Superior temporal gyrus (tissue), 1 donor: Measurements from ENCODE around the gene ZNF747.

Experiments
- DNase-seq: peaks from one replicate; pipeline ENCODE4 v3.0.0-alpha.2; 2016; ENCODE audit errors: extremely low spot score

The ZNF747 gene

DNA sequence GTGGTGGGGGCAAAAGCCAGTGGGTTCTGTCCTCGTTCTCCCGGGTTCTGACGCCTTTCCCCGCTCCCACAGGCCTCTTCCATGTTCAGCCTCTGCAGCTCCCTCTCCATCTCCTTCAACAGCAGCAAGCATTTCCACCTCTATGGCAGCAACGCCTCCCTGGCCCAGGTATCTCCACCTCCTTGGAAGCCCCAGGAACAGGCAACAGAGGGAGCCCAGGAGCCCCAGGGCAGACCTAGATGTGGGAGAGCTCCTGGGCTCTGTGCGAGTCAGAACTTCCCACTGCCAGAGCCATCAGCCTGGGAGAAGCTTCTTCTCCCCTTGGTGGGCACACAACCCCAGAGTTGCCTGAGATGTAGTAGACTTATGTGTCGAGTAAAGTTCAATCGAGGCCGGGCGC, 16.1 kb downstream of the ZNF747 start:
- DNase-seq: no peak

DNA sequence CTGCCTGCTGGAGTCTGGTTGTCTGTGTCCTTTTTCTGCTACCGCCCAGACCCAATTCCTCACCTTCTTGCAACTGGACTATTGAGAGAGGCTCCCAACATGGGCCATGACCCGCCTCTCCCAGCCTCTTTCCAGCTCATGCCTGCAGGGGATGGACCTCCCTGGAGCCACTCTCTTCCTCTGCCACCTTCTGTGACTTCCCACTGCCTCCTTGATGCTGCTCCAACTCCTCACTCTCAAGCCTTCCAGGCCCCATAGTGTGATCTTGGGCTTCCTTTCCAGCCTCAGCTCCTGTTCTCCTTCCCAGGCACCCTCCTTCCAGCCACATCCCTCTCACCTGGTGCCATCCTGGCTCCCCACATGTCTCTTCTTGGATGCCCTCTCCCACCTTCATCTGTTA, 19.4 kb downstream of the ZNF747 start:
- no peak for DNase-seq

GRCh38 chr16:30511509-30511908, 23.1 kb downstream of the ZNF747 start:
- DNase-seq: no peak

- DNase-seq: no peak
Observed at GRCh38 chr16:30510376-30510938, 24.2 kb downstream of the ZNF747 start.

DNA sequence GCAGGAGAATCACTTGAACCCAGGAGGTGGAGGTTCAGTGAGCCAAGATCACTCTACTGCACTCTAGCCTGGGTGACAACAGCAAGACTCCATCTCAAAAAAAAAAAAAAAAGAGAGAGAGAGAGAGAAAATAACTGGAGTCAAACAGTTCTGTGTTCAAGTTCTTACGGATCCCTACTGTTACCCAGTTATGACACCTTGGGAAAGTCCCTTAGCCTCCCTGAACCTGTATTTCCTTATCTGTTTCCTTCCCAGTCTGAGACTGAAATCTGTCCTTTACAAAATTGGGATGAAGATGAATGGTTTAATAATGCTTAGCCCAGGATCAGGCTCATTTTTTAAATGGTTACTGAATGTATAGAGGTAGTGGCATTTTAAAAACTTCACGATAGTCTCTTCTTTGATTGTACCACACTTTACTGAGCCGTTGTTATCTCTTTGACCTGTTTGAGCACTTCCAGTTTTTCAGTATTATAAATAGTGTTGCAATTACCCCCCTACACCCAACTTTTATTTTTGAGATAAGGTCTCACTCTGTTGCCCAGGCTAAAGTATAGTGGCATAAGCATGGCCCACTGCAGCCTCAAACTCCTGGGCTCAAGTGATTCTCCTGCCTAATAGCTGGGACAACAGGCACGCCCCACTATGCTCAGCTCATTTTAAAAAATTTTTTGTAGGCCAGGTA, 25.4 kb downstream of the ZNF747 start:
- no peak for DNase-seq

- no peak for DNase-seq
Observed at GRCh38 chr16:30503403-30504296, 31.0 kb downstream of the ZNF747 start.

- no peak for DNase-seq
Observed at GRCh38 chr16:30499284-30499683, 35.4 kb downstream of the ZNF747 start.

DNA sequence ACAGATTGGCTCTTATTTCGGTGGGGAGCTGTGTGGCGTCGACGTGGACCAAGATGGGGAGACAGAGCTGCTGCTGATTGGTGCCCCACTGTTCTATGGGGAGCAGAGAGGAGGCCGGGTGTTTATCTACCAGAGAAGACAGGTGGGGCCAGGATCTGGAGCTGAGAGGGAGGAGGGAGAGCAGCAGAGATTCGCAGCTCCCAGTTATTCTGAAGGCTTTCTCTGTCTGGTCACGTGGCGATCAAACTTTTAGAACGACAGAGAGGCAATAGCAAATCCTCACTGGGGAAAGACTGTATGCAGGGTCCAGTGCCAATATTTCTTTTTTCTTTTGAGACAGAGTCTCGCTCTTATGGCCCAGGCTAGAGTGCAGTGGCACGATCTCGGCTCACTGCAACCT, 39.9 kb downstream of the ZNF747 start:
- DNase-seq: no peak

GRCh38 chr16:30493941-30494488, 40.6 kb downstream of the ZNF747 start:
- DNase-seq: no peak

- no peak for DNase-seq
Observed at GRCh38 chr16:30491744-30492308, 42.8 kb downstream of the ZNF747 start.

GRCh38 chr16:30491229-30491628, 43.4 kb downstream of the ZNF747 start:
- no peak for DNase-seq

DNA sequence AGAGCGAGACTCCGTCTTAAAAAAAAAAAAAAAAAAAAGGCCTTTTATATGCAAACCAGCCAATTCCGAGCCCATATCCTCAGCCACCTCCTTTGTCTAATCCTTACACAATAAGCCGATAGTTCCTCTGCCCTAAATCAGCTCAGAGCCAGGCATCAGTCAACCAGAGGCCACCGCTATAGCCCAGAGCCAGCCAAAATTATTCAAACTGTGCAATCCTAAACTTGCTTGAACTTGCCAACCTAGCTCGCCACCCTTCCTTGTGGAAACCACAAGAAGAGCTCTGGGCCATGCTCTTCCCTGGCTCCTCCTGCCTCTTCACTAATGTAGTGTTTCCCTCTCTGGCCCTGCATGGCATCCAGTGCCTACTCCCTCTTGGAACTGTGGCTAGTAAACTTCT, 44.4 kb downstream of the ZNF747 start:
- no peak for DNase-seq

GRCh38 chr16:30488764-30489605, 45.7 kb downstream of the ZNF747 start:
- no peak for DNase-seq

- no peak for DNase-seq
Observed at GRCh38 chr16:30485818-30486436, 48.7 kb downstream of the ZNF747 start.

GRCh38 chr16:30484887-30485286, 49.8 kb downstream of the ZNF747 start:
- DNase-seq: no peak

DNA sequence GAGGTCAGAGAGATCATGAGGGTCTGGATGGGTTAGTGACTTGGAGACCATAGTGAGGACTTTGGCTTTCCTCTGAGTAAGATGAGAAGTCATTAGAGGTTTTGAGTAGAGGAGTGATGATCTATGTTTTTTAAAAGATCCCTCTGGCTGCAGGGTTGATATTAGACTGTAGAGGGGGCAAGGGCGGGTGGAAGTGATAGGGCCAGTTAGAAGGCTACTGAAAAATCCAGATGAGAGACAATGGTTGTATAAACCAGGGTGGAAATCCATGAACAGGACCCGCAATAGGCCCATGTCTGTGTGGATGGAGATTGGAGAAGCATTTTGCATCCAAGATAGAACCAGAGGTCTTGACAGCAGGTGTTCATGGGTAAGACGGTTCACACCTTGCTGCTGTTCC, 52.3 kb downstream of the ZNF747 start:
- no peak for DNase-seq

- no peak for DNase-seq
Observed at GRCh38 chr16:30481381-30481780, 53.3 kb downstream of the ZNF747 start.
